HG03196 (cell line): ENCODE data around the gene ZDHHC18.

Source experiments
- ATAC-seq: cut with Tn5 transposase; IDR thresholded peaks from one replicate; pipeline ENCODE4 v1.9.1; 2021; ENCODE audit not compliant: unreplicated experiment

Gene ZDHHC18

DNA sequence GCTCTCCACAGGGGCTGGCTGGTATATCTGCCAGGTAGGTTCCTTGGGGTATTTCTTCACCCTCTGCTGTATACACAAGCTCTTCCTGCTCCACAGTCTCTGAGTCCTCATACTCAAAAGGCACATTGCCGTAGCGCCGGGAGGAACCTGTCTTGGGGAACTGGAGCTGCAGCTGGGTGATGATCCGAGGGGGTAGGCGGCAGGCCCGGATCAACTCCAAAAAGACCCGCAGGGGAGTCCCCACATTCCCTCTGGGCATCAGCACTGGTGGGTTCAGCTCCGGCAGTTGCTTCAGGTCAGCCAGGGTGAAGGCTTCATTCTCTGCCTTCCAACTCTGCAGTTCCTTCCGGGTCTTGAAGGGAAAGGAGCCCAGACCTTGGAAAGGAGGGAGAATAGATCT lies 70.9 kb downstream of the ZDHHC18 start:
- ATAC-seq = no peak

DNA sequence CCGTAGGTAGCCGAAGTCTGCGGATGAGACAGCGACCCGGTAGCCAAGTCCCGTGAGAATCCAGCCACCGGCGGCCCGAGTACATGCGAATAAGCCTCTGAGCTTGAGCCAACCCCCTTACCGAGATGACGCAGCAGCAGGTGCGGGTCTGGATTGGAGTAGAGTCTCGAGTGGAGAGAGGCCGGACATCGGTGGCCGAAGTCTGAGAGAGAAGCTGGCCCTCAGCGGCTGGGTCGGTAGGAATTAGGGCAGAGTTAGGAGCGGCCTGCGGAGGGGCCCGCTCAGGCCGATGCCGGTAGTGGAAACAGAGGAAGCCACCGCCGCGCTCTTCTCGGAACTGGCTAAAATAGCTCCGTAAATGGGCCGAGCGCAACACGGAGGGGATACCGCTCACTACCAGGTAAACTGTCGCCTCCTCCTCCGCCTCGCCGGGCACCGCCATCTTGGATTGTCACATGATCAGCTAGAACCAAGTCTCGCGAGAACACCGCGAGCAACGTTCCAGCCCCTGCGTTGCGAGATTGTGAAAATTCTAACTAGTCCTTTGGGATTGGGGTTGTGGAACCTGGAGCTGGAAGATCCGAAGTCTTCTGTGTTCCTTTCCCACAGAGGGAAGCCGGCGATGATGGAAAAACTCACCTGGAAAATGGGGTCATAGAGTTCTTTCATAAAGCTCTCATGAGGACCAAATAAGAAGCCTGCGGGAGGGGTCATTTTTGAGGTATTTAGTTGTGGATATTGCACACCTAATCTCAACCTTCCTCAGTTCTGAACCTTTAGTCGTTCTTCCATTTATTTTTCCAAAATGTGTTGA lies 73.7 kb downstream of the ZDHHC18 start, which contains the start of gene GPATCH3:
Gene GPATCH3 (minus strand): TSS at position 467 of the 814 bp plus-strand sequence. CDS start 25 bp downstream, at position 442.
- peak; percentile 85 for ATAC-seq

DNA sequence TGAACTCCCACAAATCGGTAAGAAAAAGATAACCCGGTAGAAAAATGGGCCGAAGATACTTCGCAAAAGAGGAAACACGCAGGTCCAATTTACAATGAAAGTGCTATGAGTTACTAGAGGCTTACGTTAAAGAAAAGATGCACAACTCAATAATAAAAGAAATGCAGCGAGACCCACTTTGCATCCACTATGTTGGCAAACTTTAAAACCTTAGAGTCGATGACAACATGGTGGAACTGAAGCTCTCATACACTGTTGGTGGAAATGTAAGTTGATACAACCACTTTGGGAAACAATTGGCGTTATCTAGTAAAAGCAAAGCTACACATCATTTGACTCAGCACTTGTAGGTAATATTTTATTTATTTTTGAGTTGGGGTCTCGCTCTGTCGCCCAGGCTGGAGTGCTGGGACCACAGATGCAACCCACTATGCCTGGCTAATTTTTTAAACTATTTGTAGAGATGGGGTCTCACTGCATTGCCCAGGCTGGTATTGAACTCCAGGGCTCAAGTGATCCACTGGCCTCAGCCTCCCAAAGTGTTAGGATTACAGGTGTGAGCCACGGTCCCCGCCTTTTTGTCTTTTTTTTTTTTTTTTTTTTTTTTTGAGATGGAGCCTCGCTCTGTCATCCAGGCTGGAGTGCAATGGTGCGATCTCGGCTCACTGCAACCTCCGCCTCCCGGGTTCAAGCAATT lies 74.5 kb downstream of the ZDHHC18 start:
- no peak for ATAC-seq
